Stomach (tissue), 4 donors: ENCODE results near the gene CAPG.
"Not testable (repeated sequence)": the region's sequence is repeated elsewhere in the genome, so short reads cannot be mapped to it uniquely, and the experiment has no call there.

Experiments
- CTCF ChIP-seq, 7 experiments: fragments of 450-650 bp in 4 of 7; fragments of 200-600 bp in 3 of 7; sonication (generic) in 3 of 7; IDR thresholded peaks; one replicate each; pipeline ENCODE4 v1.5.1; 2016 to 2019; ENCODE audit warnings: antibody characterized with exemption in 7 of 7, control low read depth in 2 of 7, mild to moderate bottlenecking in 1 of 7
- EP300 ChIP-seq: sonication (generic); formaldehyde crosslinking; IDR thresholded peaks from one replicate; pipeline ENCODE4 v1.6.1; 2017; ENCODE audit warnings: antibody characterized with exemption
- POLR2A ChIP-seq, 4 donors: fragments of 450-650 bp; IDR thresholded peaks; one replicate each; pipeline ENCODE4 v1.6.1; 2016; ENCODE audit warnings: antibody characterized with exemption in 4 of 4, control low read depth in 2 of 4, mild to moderate bottlenecking in 1 of 4, moderate library complexity in 1 of 4
- POLR2AphosphoS5 ChIP-seq, 3 donors: sonication (generic); formaldehyde crosslinking; IDR thresholded peaks; one replicate each; pipeline ENCODE4 v1.6.1; 2016; ENCODE audit warnings: antibody characterized with exemption in 3 of 3

GRCh38 chr2:85383151-85383550, 27.0 kb downstream of the CAPG start:
- not testable (repeated sequence) for TF ChIP-seq POLR2A (IDR thresholded peaks at IDR 0.05); POLR2AphosphoS5 (IDR thresholded peaks at IDR 0.05); CTCF (IDR thresholded peaks at IDR 0.05); EP300
